HCT116 (cell line): ENCODE measurements around the gene U2AF1L4. TPM values are rescaled to one million over a fixed set of nuclear protein-coding genes. Genes with fewer than 3 reads are reported as not detected.

Experiments used
- ATAC-seq: fragments of 200-7000 bp; cut with Tn5 transposase; 2 replicates; pipeline ENCODE4 v1.9.1; 2020; ENCODE audit warnings: mild to moderate bottlenecking, moderate library complexity
- BruUV-seq: library from RNA; stranded (reverse); fragments of 400-500 nt; replicated peaks from 2 replicates; lab custom pipeline; 2021; lab: Mats Ljungman, UMichigan
- CTCF ChIA-PET: fragments of 300-600 bp; sonication (Branson Sonifier 250); formaldehyde crosslinking; loops from one replicate; lab custom pipeline; 2021; ENCODE audit warnings: antibody characterized with exemption; lab: Charles Lee
- POLR2A ChIA-PET: fragments of 300-600, 350-600 bp; sonication (Branson Sonifier 250); formaldehyde crosslinking; loops from one replicate; lab custom pipeline; 2021; ENCODE audit warnings: antibody characterized with exemption; lab: Charles Lee
- RAD21 ChIA-PET, 2 experiments: fragments of 300-600 bp; sonication (Branson Sonifier 250); formaldehyde crosslinking; loops; one replicate each; lab custom pipeline; 2023; ENCODE audit warnings: low total read pairs in 2 of 2; ENCODE audit not compliant: uncharacterized antibody in 2 of 2, unreplicated experiment in 2 of 2, low non-redundant PET in 1 of 2; lab: Charles Lee
- DNase-seq: peaks from one replicate; pipeline ENCODE4 v3.0.0-alpha.2; 2010; ENCODE audit warnings: low read depth, low spot score
- H2AFZ ChIP-seq: fragments of 200-600 bp; shearing (Covaris generic), sonication (generic); 2 replicates; pipeline ENCODE4 v1.6.1; 2017; ENCODE audit warnings: low read depth, mixed run types, mixed read lengths, antibody characterized with exemption, low read length; ENCODE audit not compliant: poor library complexity, severe bottlenecking
- H3K27ac ChIP-seq: 2 replicates; pipeline ENCODE4 v1.5.1; 2012; ENCODE audit warnings: low read depth, low read length
- H3K27me3 ChIP-seq: fragments of 200-600 bp; sonication (generic); 2 replicates; pipeline ENCODE4 v1.6.1; 2016; ENCODE audit warnings: mixed run types, low read length, mixed read lengths; ENCODE audit not compliant: insufficient read depth
- H3K36me3 ChIP-seq, 2 experiments: fragments of 200-500 bp in 1 of 2; fragments of 200-600 bp in 1 of 2; sonication (Bioruptor generic) in 1 of 2; sonication (generic) in 1 of 2; 2 replicates each; pipeline versions ENCODE4 v1.5.1 to v1.6.1; 2014 to 2016; ENCODE audit warnings: low read length in 2 of 2, inconsistent platforms in 1 of 2, mixed read lengths in 1 of 2, mixed run types in 1 of 2; ENCODE audit not compliant: insufficient read depth in 2 of 2, control insufficient read depth in 1 of 2
- H3K4me1 ChIP-seq, 2 experiments: fragments of 200-600 bp in 1 of 2; sonication (generic) in 1 of 2; 2 replicates each; pipeline versions ENCODE4 v1.5.1 to v1.6.1; 2012 to 2017; ENCODE audit warnings: low read length in 2 of 2, inconsistent platforms in 1 of 2, mild to moderate bottlenecking in 1 of 2, mixed read lengths in 1 of 2, mixed run types in 1 of 2, moderate library complexity in 1 of 2; ENCODE audit not compliant: insufficient read depth in 2 of 2, control insufficient read depth in 1 of 2
- H3K4me2 ChIP-seq: fragments of 200-600 bp; sonication (generic); 2 replicates; pipeline ENCODE4 v1.6.1; 2017; ENCODE audit warnings: mixed run types, low read length, mixed read lengths
- H3K4me3 ChIP-seq, 2 experiments: fragments of 200-600 bp in 1 of 2; sonication (generic) in 1 of 2; replicated peaks in 1 of 2; 2 replicates each; pipeline ENCODE4 v1.5.1; 2011 to 2016; ENCODE audit warnings: low read length in 2 of 2, control low read depth in 1 of 2, low read depth in 1 of 2, mild to moderate bottlenecking in 1 of 2, mixed read lengths in 1 of 2, mixed run types in 1 of 2
- H3K79me2 ChIP-seq: fragments of 200-600 bp; sonication (generic); 2 replicates; pipeline ENCODE4 v1.6.1; 2017; ENCODE audit warnings: mild to moderate bottlenecking, mixed run types, low read length, moderate library complexity, mixed read lengths; ENCODE audit not compliant: insufficient read depth
- H3K9ac ChIP-seq: fragments of 200-600 bp; sonication (generic); 2 replicates; pipeline ENCODE4 v1.6.1; 2016; ENCODE audit warnings: low read length, mixed read lengths
- H3K9me2 ChIP-seq: fragments of 200-600 bp; sonication (generic), shearing (Covaris generic); 2 replicates; pipeline ENCODE4 v1.6.1; 2017; ENCODE audit warnings: mixed run types, mild to moderate bottlenecking, moderate library complexity; ENCODE audit not compliant: insufficient read depth
- H3K9me3 ChIP-seq, 2 experiments: fragments of 200-500 bp in 1 of 2; fragments of 200-600 bp in 1 of 2; sonication (Bioruptor generic) in 1 of 2; sonication (generic) in 1 of 2; 2 replicates each; pipeline ENCODE4 v1.6.1; 2014 to 2017; ENCODE audit warnings: low read length in 2 of 2, mixed read lengths in 2 of 2, inconsistent platforms in 1 of 2, low read depth in 1 of 2, mild to moderate bottlenecking in 1 of 2, mixed run types in 1 of 2, moderate library complexity in 1 of 2; ENCODE audit not compliant: control insufficient read depth in 1 of 2, insufficient read depth in 1 of 2
- H4K20me1 ChIP-seq: fragments of 200-600 bp; sonication (generic), shearing (Covaris generic); 2 replicates; pipeline ENCODE4 v1.6.1; 2017; ENCODE audit warnings: mixed run types, mild to moderate bottlenecking, moderate library complexity; ENCODE audit not compliant: insufficient read depth
- CEBPB ChIP-seq: IDR thresholded peaks from 2 replicates; pipeline ENCODE4 v1.6.1; 2012; ENCODE audit warnings: low read depth
- ELF1 ChIP-seq: IDR thresholded peaks from 2 replicates; pipeline ENCODE4 v1.6.1; 2012; ENCODE audit warnings: low read depth, borderline replicate concordance
- EZH2 ChIP-seq: fragments of 200-600 bp; sonication (generic); IDR thresholded peaks from 2 replicates; pipeline ENCODE4 v1.6.1; 2017; ENCODE audit warnings: antibody characterized with exemption, mixed run types
- EZH2phosphoT487 ChIP-seq: fragments of 200-600 bp; IDR thresholded peaks from 2 replicates; pipeline ENCODE4 v1.6.1; 2018; ENCODE audit warnings: antibody characterized with exemption, borderline replicate concordance
- FOSL1 ChIP-seq: IDR thresholded peaks from 2 replicates; pipeline ENCODE4 v1.6.1; 2012; ENCODE audit warnings: low read depth
- JUND ChIP-seq: IDR thresholded peaks from 2 replicates; pipeline ENCODE4 v1.6.1; 2012
- POLR2AphosphoS5 ChIP-seq: IDR thresholded peaks from 2 replicates; pipeline ENCODE4 v1.6.1; 2011; ENCODE audit warnings: mild to moderate bottlenecking, low read depth, low read length, moderate library complexity
- RAD21 ChIP-seq: IDR thresholded peaks from 2 replicates; pipeline ENCODE4 v1.6.1; 2012; ENCODE audit warnings: low read depth, mild to moderate bottlenecking
- SIN3A ChIP-seq: IDR thresholded peaks from 2 replicates; pipeline ENCODE4 v1.6.1; 2012; ENCODE audit warnings: low read depth
- SP1 ChIP-seq: IDR thresholded peaks from 2 replicates; pipeline ENCODE4 v1.6.1; 2012; ENCODE audit warnings: low read depth
- SRF ChIP-seq: IDR thresholded peaks from 2 replicates; pipeline ENCODE4 v1.6.1; 2012; ENCODE audit warnings: low read depth
- TCF7L2 ChIP-seq: IDR thresholded peaks from 2 replicates; pipeline ENCODE4 v1.7.0; 2011; ENCODE audit warnings: borderline replicate concordance, inconsistent platforms; ENCODE audit not compliant: insufficient read depth, insufficient read length; ENCODE audit errors: extremely low read depth
- ZNF274 ChIP-seq: fragments of 200-500 bp; sonication (Bioruptor generic); IDR thresholded peaks from 2 replicates; pipeline ENCODE4 v1.6.1; 2014; ENCODE audit warnings: mild to moderate bottlenecking, low read depth, low read length, inconsistent platforms
- intact Hi-C: fragments of 100-400 bp; cut with micrococcal nuclease; formaldehyde crosslinking; loops from 2 replicates; pipeline ENCODE4 v1.10.0; 2022
- total RNA-seq: library from RNA; stranded (reverse); gene quantifications from one replicate; pipeline ENCODE4 v1.2.1, GENCODE V29; 2021; ENCODE audit not compliant: unreplicated experiment
- TF ChIP-seq, protein P1 (sequence below): IDR thresholded peaks from 2 replicates; pipeline ENCODE4 v1.6.1; 2011; ENCODE audit warnings: mild to moderate bottlenecking, low read length, moderate library complexity; ENCODE audit not compliant: insufficient replicate concordance; ENCODE audit errors: extremely low read depth
- TF ChIP-seq, protein P2 (sequence below): IDR thresholded peaks from 2 replicates; pipeline ENCODE4 v1.6.1; 2012
- TF ChIP-seq, protein P3 (sequence below): IDR thresholded peaks from 2 replicates; pipeline ENCODE4 v1.6.1; 2012
- TF ChIP-seq, protein P4 (sequence below): IDR thresholded peaks from 2 replicates; pipeline ENCODE4 v1.6.1; 2012; ENCODE audit warnings: low read depth

The U2AF1L4 gene
- total RNA-seq, 1 experiment from 2014 or later = 15.6 TPM

DNA sequence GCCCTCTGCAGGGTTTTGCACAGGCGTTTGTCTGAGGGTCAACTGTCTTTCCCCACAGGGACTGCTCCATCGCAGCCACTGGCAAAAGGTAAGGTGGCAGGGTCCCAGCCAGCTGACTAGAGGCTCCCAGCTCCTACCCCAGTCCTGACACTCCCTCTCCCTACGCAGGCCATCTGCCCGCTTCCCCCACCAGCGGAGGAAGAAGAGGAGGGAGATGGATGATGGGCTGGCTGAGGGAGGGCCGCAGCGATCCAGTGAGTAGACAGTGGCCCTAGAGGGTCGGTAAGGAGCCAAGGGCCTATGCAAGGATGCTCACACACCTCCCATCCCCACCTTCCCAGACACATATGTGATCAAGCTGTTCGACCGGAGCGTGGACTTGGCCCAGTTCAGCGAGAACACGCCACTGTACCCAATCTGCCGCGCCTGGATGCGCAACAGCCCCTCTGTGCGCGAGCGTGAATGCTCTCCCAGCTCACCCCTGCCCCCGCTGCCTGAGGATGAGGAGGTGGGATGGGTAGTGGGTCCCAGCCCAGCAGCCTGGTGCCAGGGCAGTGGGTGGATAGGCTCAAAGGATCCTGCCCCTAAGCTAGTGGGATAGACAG, 7.6 kb upstream of the U2AF1L4 start:
- H3K27ac ChIP-seq = no peak overlapping the region
- H3K4me3 ChIP-seq = no peak overlapping the region
- no TSS peak for BruUV-seq
- no peak for TF ChIP-seq POLR2AphosphoS5
- TF ChIP-seq EZH2phosphoT487 = no peak
- no peak for TF ChIP-seq EZH2
- no peak for TF ChIP-seq FOSL1
- no peak for TF ChIP-seq SRF
- TF ChIP-seq, protein P1, sequence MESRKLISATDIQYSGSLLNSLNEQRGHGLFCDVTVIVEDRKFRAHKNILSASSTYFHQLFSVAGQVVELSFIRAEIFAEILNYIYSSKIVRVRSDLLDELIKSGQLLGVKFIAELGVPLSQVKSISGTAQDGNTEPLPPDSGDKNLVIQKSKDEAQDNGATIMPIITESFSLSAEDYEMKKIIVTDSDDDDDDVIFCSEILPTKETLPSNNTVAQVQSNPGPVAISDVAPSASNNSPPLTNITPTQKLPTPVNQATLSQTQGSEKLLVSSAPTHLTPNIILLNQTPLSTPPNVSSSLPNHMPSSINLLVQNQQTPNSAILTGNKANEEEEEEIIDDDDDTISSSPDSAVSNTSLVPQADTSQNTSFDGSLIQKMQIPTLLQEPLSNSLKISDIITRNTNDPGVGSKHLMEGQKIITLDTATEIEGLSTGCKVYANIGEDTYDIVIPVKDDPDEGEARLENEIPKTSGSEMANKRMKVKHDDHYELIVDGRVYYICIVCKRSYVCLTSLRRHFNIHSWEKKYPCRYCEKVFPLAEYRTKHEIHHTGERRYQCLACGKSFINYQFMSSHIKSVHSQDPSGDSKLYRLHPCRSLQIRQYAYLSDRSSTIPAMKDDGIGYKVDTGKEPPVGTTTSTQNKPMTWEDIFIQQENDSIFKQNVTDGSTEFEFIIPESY = no peak
- TF ChIP-seq ELF1 = no peak
- TF ChIP-seq, protein P2, sequence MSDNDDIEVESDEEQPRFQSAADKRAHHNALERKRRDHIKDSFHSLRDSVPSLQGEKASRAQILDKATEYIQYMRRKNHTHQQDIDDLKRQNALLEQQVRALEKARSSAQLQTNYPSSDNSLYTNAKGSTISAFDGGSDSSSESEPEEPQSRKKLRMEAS = no peak
- TF ChIP-seq CEBPB = no peak
- TF ChIP-seq JUND = no peak
- TF ChIP-seq ZNF274 = no peak
- no peak for TF ChIP-seq TCF7L2
- TF ChIP-seq SP1 = no peak
- TF ChIP-seq, protein P3, sequence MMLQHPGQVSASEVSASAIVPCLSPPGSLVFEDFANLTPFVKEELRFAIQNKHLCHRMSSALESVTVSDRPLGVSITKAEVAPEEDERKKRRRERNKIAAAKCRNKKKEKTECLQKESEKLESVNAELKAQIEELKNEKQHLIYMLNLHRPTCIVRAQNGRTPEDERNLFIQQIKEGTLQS = no peak
- no peak for TF ChIP-seq SIN3A
- no peak for TF ChIP-seq RAD21
- TF ChIP-seq, protein P4, sequence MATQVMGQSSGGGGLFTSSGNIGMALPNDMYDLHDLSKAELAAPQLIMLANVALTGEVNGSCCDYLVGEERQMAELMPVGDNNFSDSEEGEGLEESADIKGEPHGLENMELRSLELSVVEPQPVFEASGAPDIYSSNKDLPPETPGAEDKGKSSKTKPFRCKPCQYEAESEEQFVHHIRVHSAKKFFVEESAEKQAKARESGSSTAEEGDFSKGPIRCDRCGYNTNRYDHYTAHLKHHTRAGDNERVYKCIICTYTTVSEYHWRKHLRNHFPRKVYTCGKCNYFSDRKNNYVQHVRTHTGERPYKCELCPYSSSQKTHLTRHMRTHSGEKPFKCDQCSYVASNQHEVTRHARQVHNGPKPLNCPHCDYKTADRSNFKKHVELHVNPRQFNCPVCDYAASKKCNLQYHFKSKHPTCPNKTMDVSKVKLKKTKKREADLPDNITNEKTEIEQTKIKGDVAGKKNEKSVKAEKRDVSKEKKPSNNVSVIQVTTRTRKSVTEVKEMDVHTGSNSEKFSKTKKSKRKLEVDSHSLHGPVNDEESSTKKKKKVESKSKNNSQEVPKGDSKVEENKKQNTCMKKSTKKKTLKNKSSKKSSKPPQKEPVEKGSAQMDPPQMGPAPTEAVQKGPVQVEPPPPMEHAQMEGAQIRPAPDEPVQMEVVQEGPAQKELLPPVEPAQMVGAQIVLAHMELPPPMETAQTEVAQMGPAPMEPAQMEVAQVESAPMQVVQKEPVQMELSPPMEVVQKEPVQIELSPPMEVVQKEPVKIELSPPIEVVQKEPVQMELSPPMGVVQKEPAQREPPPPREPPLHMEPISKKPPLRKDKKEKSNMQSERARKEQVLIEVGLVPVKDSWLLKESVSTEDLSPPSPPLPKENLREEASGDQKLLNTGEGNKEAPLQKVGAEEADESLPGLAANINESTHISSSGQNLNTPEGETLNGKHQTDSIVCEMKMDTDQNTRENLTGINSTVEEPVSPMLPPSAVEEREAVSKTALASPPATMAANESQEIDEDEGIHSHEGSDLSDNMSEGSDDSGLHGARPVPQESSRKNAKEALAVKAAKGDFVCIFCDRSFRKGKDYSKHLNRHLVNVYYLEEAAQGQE = no peak
- RAD21 ChIA-PET = no interaction called here
- no peak overlapping the region for H3K4me2 ChIP-seq
- peaks cover 5% of the 10 kb centered on the region; the same call in 1 of the 2 replicates for H3K79me2 ChIP-seq
- intact Hi-C loops = no loop called here
- no peak for DNase-seq
- POLR2A ChIA-PET = no interaction called here
- H3K9me3 ChIP-seq = no peaks in the 10 kb centered on the region
- H3K36me3 ChIP-seq = no peaks in the 10 kb centered on the region; a peak in 2 of 4 replicates
- ATAC-seq = no peak
- CTCF ChIA-PET = no interaction called here
- H3K27me3 ChIP-seq = no peaks in the 10 kb centered on the region
- no peaks in the 10 kb centered on the region for H4K20me1 ChIP-seq
- no peak overlapping the region for H3K9ac ChIP-seq
- H3K4me1 ChIP-seq = peaks cover 13 to 16% of the 10 kb centered on the region in 2 experiments
- H2AFZ ChIP-seq = no peak overlapping the region
- no peaks in the 10 kb centered on the region for H3K9me2 ChIP-seq
